IPS-20b (cell line): ENCODE data around the gene LAMA2.

Experiments
- H3K27ac ChIP-seq: one replicate; pipeline ENCODE4 v1.5.1; 2013; ENCODE audit warnings: low read length
- H3K27me3 ChIP-seq: 2 replicates; pipeline ENCODE4 v1.6.1; 2013; ENCODE audit warnings: mild to moderate bottlenecking, low read length, inconsistent platforms; ENCODE audit not compliant: insufficient read depth
- H3K36me3 ChIP-seq: 2 replicates; pipeline ENCODE4 v1.6.1; 2013; ENCODE audit warnings: low read depth, mild to moderate bottlenecking, inconsistent platforms, low read length, moderate library complexity; ENCODE audit not compliant: insufficient read depth
- H3K4me1 ChIP-seq: 2 replicates; pipeline ENCODE4 v1.6.1; 2013; ENCODE audit warnings: mild to moderate bottlenecking, control low read depth, inconsistent platforms, low read length, moderate library complexity; ENCODE audit not compliant: insufficient read depth
- H3K4me3 ChIP-seq: 2 replicates; pipeline ENCODE4 v1.5.1; 2013; ENCODE audit warnings: mild to moderate bottlenecking, low read length, inconsistent platforms
- H3K9ac ChIP-seq: 2 replicates; pipeline ENCODE4 v1.6.1; 2013; ENCODE audit warnings: low read depth, mild to moderate bottlenecking, inconsistent platforms, low read length, moderate library complexity
- H3K9me3 ChIP-seq: 2 replicates; pipeline ENCODE4 v1.6.1; 2013; ENCODE audit warnings: mild to moderate bottlenecking, low read depth, low read length, inconsistent platforms; ENCODE audit not compliant: insufficient read depth

LAMA2 gene

GRCh38 chr6:129209355-129209754, 326.4 kb downstream of the LAMA2 start:
- Histone ChIP-seq H3K27ac (no peak overlapping the region), H3K4me3 (no peak overlapping the region), H3K36me3 (no peaks in the 10 kb centered on the region), H3K27me3 (no peaks in the 10 kb centered on the region), H3K9ac (no peak overlapping the region), H3K9me3 (no peaks in the 10 kb centered on the region), H3K4me1 (no peaks in the 10 kb centered on the region)

DNA sequence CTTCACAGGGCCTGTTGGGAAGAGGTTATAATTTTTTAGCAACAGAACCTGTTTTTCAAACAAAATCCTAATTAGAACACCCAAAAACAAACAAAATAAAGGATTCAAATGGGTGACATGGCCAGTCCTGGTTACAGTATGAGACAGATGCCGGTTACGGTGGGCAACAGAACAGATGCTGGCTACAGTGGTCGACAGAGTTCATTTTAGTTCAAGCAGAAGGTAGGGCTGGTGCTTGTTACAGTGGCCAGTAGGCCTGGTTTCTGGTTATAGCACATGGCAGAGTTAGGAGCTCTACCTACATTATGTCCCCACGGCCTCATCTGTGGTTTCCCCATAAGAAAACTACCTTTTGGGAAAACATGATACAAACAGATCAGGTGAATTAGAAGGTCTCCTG, 327.7 kb downstream of the LAMA2 start:
- no peaks in the 10 kb centered on the region for H3K27me3 ChIP-seq
- H3K27ac ChIP-seq: no peak overlapping the region
- no peaks in the 10 kb centered on the region for H3K4me1 ChIP-seq
- H3K9me3 ChIP-seq: no peaks in the 10 kb centered on the region
- no peaks in the 10 kb centered on the region for H3K36me3 ChIP-seq
- H3K9ac ChIP-seq: no peak overlapping the region
- no peak overlapping the region for H3K4me3 ChIP-seq

DNA sequence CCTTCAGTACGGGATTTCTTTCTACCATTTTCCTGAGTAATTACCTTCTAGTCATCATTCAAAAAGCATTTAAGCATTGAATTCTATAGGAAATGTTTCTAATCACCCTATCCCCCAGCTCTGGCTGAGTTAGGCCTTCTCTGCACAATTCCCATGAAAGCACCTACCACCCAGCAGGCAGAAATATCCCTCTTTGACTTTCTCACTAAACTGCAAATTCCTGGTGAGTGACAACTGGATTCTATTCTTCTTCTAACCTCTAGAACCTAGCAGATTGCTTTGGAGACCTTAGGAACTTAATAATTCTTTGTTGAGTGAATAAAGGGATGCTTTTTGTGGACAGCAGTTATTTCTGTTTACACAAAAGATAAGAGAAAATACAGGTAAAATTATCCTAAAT, 328.7 kb downstream of the LAMA2 start:
- no peaks in the 10 kb centered on the region for H3K4me1 ChIP-seq
- H3K4me3 ChIP-seq: no peak overlapping the region
- no peaks in the 10 kb centered on the region for H3K27me3 ChIP-seq
- no peak overlapping the region for H3K27ac ChIP-seq
- H3K36me3 ChIP-seq: no peaks in the 10 kb centered on the region
- no peak overlapping the region for H3K9ac ChIP-seq
- H3K9me3 ChIP-seq: no peaks in the 10 kb centered on the region

DNA sequence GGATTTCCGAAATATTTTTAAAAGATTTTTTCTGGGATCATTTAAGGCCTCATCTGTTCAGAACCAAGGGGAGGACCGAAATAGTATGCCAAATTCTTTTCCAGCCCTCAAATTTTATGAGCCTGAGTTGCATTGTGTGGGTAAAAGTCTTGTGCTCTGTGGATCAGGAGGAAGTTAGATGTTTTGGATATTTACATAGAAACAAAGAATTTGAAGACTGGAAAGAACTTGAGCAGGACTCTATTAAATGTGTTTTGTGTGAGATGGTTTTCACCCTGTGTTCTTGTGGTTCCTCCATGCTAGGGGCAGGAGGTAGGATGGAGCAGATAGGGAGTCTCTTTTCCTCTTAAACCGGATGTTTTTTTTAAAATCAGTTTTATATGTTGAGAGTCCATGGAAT, 329.1 kb downstream of the LAMA2 start:
- no peaks in the 10 kb centered on the region for H3K36me3 ChIP-seq
- H3K9ac ChIP-seq: no peak overlapping the region
- no peaks in the 10 kb centered on the region for H3K27me3 ChIP-seq
- H3K27ac ChIP-seq: no peak overlapping the region
- H3K4me1 ChIP-seq: no peaks in the 10 kb centered on the region
- H3K9me3 ChIP-seq: no peaks in the 10 kb centered on the region
- no peak overlapping the region for H3K4me3 ChIP-seq

- no peak overlapping the region for H3K9ac ChIP-seq
- no peaks in the 10 kb centered on the region for H3K36me3 ChIP-seq
- H3K4me3 ChIP-seq: no peak overlapping the region
- no peaks in the 10 kb centered on the region for H3K4me1 ChIP-seq
- H3K27ac ChIP-seq: no peak overlapping the region
- H3K9me3 ChIP-seq: no peaks in the 10 kb centered on the region
- H3K27me3 ChIP-seq: no peaks in the 10 kb centered on the region
Measured at GRCh38 chr6:129215246-129215645, 332.3 kb downstream of the LAMA2 start.

DNA sequence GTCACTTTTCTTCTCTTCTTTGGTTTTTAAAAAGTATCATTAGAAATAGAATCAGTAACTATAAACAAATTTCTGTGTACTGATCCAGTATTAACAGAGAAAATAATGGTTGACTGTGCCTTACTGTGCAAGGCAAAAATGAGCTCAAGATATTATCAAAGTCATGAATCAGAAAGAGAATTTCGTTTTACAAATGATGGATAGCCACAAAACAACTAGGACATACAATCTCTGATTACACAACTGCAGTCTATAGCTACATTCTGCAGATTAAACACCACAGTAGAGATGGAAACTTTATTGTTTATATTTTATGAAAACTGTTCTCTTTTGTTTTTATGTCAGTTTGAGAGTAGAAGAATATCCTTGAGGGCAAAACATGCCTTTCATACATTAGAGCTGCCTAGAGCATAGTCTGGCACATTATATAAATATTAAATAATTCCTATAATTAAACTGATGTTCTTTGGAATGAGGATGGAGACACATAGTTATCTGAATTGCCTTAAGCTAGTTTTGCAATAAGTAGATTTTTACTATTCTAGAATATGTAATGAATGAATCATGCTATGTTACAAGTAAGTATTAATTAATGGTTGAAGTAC, 333.1 kb downstream of the LAMA2 start:
- Histone ChIP-seq H3K9me3 (no peaks in the 10 kb centered on the region), H3K27me3 (no peaks in the 10 kb centered on the region), H3K36me3 (no peaks in the 10 kb centered on the region), H3K27ac (no peak overlapping the region), H3K9ac (no peak overlapping the region), H3K4me3 (no peak overlapping the region), H3K4me1 (no peaks in the 10 kb centered on the region)

DNA sequence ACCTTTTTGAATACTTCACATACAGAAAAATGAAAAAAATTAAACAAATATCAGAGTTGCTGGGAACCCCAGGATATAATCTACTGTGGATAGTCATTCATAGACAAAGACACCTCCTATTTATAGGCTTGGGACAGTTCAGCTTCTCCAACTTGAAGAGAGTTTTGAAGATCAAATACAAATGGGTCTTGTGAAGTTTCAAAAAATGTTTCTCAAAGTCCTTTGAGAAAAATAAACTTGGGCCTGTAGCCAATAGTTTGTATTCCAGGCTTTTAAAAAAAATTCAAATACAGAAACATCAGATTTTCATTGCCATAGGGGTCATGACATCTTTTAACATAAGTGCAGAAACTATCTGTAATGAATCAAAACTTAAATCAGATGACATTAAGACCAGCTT, 334.8 kb downstream of the LAMA2 start:
- Histone ChIP-seq H3K9ac (no peak overlapping the region), H3K4me3 (no peak overlapping the region), H3K27ac (no peak overlapping the region), H3K9me3 (no peaks in the 10 kb centered on the region), H3K4me1 (no peaks in the 10 kb centered on the region), H3K36me3 (no peaks in the 10 kb centered on the region), H3K27me3 (no peaks in the 10 kb centered on the region)

GRCh38 chr6:129233458-129234134, 350.7 kb downstream of the LAMA2 start:
- H3K9ac ChIP-seq: no peak overlapping the region
- peaks cover 4% of the 10 kb centered on the region for H3K9me3 ChIP-seq
- no peak overlapping the region for H3K4me3 ChIP-seq

GRCh38 chr6:129235167-129236000, 352.4 kb downstream of the LAMA2 start:
- Histone ChIP-seq H3K27ac (no peak overlapping the region), H3K9me3 (no peaks in the 10 kb centered on the region), H3K4me3 (no peak overlapping the region), H3K9ac (no peak overlapping the region), H3K36me3 (no peaks in the 10 kb centered on the region), H3K4me1 (no peaks in the 10 kb centered on the region), H3K27me3 (no peaks in the 10 kb centered on the region)

More at GRCh38 chr6:129233458-129234134, 350.7 kb downstream of the LAMA2 start:
- no peaks in the 10 kb centered on the region for H3K36me3 ChIP-seq
- no peaks in the 10 kb centered on the region for H3K4me1 ChIP-seq
- H3K27me3 ChIP-seq: no peaks in the 10 kb centered on the region
- no peak overlapping the region for H3K27ac ChIP-seq

GRCh38 chr6:129236001-129236517, 353.1 kb downstream of the LAMA2 start:
- H3K9me3 ChIP-seq: no peaks in the 10 kb centered on the region
- no peaks in the 10 kb centered on the region for H3K36me3 ChIP-seq
- H3K4me3 ChIP-seq: no peak overlapping the region
- no peak overlapping the region for H3K27ac ChIP-seq
- H3K4me1 ChIP-seq: no peaks in the 10 kb centered on the region
- no peaks in the 10 kb centered on the region for H3K27me3 ChIP-seq
- H3K9ac ChIP-seq: no peak overlapping the region

GRCh38 chr6:129238991-129239390, 356.1 kb downstream of the LAMA2 start:
- no peaks in the 10 kb centered on the region for H3K27me3 ChIP-seq
- H3K9ac ChIP-seq: no peak overlapping the region
- no peaks in the 10 kb centered on the region for H3K36me3 ChIP-seq
- no peaks in the 10 kb centered on the region for H3K4me1 ChIP-seq
- H3K9me3 ChIP-seq: no peaks in the 10 kb centered on the region
- H3K27ac ChIP-seq: no peak overlapping the region
- no peak overlapping the region for H3K4me3 ChIP-seq
